ENCODE data around the gene TMEM248.
"Not testable (repeated sequence)": the region's sequence is repeated elsewhere in the genome, so short reads cannot be mapped to it uniquely, and the experiment has no call there.

DNA sequence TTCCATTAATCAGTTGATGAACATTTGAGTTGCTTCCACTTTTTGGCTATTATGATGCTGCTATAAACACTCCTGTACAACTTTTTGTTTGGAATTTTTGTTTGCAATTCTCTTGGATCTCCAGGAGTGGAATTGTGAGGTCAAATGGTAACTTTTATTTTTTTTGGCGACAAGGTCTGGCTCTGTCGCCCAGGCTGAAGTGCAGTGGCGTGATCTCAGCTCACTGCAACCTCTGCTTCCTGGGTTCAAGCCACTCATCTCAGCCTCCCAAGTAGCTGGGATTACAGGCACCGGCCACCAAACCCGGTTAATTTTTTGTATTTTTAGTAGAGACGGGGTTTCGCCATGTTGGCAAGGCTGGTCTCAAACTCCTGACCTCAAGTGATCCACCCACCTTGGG is 3.1 kb upstream of the TMEM248 start:
- not testable (repeated sequence) for TF ChIP-seq POLR2AphosphoS5 (IDR thresholded peaks at IDR 0.05)
- TF ChIP-seq, protein P1, sequence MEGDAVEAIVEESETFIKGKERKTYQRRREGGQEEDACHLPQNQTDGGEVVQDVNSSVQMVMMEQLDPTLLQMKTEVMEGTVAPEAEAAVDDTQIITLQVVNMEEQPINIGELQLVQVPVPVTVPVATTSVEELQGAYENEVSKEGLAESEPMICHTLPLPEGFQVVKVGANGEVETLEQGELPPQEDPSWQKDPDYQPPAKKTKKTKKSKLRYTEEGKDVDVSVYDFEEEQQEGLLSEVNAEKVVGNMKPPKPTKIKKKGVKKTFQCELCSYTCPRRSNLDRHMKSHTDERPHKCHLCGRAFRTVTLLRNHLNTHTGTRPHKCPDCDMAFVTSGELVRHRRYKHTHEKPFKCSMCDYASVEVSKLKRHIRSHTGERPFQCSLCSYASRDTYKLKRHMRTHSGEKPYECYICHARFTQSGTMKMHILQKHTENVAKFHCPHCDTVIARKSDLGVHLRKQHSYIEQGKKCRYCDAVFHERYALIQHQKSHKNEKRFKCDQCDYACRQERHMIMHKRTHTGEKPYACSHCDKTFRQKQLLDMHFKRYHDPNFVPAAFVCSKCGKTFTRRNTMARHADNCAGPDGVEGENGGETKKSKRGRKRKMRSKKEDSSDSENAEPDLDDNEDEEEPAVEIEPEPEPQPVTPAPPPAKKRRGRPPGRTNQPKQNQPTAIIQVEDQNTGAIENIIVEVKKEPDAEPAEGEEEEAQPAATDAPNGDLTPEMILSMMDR (IDR thresholded peaks at IDR 0.05), result not testable (repeated sequence)
